ENCODE measurements around the gene ENTR1. TPM values are rescaled to one million over a fixed set of nuclear protein-coding genes. Genes with fewer than 3 reads are reported as not detected.

ENTR1 gene
- total RNA-seq, 1 donor, result 28.0 TPM

Other genes with a start within 250 kb of the ENTR1 start
- gene LHX3, start 205.5 kb downstream of the ENTR1 start, total RNA-seq, result 0.27 TPM
- gene QSOX2, start 164.8 kb downstream of the ENTR1 start, total RNA-seq, result 11.0 TPM
- 0.81 TPM for gene CCDC187, start 106.5 kb downstream of the ENTR1 start, total RNA-seq
- 85.6 TPM for gene GPSM1, start 83.1 kb downstream of the ENTR1 start, total RNA-seq
- gene DNLZ, start 46.9 kb downstream of the ENTR1 start, total RNA-seq, result 18.3 TPM
- 23.4 TPM for gene CARD9, start 36.9 kb downstream of the ENTR1 start, total RNA-seq
- 8.1 TPM for gene SNAPC4, start 10.4 kb downstream of the ENTR1 start, total RNA-seq
- gene PMPCA, start within 50 bp of the ENTR1 start, total RNA-seq, result 50.4 TPM
- 11.3 TPM for gene INPP5E, start 29.2 kb upstream of the ENTR1 start, total RNA-seq
- gene SEC16A, start 72.4 kb upstream of the ENTR1 start, total RNA-seq, result 39.9 TPM
- 190 TPM for gene NOTCH1, start 135.4 kb upstream of the ENTR1 start, total RNA-seq